ENCODE measurements around the gene NMUR1. TPM values are rescaled to one million over a fixed set of nuclear protein-coding genes. Genes with fewer than 3 reads are reported as not detected.
A peak's percentile ranks its signal among the peaks of the same experiment; 100 is the strongest.

The NMUR1 gene
- total and polyA plus RNA-seq, 2 donors from 2014 or later = 0.94 to 1.3 TPM

- Histone ChIP-seq H3K4me1 (ENCODE audit: control insufficient read depth in 2 of 3, insufficient read depth in 2 of 3, low read depth in 1 of 3, low read length in 3 of 3) (no peaks in the 10 kb centered on the region), H3K4me3 (ENCODE audit: low read length in 3 of 3) (no peak overlapping the region), H3K9ac (ENCODE audit: low read length in 3 of 3) (no peak overlapping the region), H3K27me3 (ENCODE audit: control insufficient read depth, insufficient read depth, low read length) (no peaks in the 10 kb centered on the region), H3K36me3 (ENCODE audit: control insufficient read depth in 2 of 3, insufficient read depth in 3 of 3, low read length in 3 of 3) (no peaks in the 10 kb centered on the region), H3K27ac (ENCODE audit: low read depth in 2 of 2, low read length in 2 of 2) (no peak overlapping the region), H3K9me3 (ENCODE audit: control insufficient read depth in 2 of 3, insufficient read depth in 1 of 3, low read length in 3 of 3) (no peaks in the 10 kb centered on the region)
- FAIRE-seq (no peak), DNase-seq (peak in 1 of 5 donors; percentile 59)
- intact Hi-C loops (cut with DNase I) = no loop called here
- TF ChIP-seq CTCF (IDR thresholded peaks at IDR 0.05; ENCODE audit: borderline replicate concordance, extremely low read depth, insufficient read depth) = no peak
These were observed 5.6 kb downstream of the NMUR1 start for GRCh38 chr2:231524477-231525247.

GRCh38 chr2:231523451-231524285, 6.6 kb downstream of the NMUR1 start:
- intact Hi-C loops (cut with DNase I) = no loop called here
- no peaks in the 10 kb centered on the region for H3K9me3 ChIP-seq (ENCODE audit: control insufficient read depth in 2 of 3, insufficient read depth in 1 of 3, low read length in 3 of 3)
- no peak overlapping the region for H3K27ac ChIP-seq (ENCODE audit: low read depth in 2 of 2, low read length in 2 of 2)
- DNase-seq (peak in 1 of 5 donors; percentile 45), FAIRE-seq (no peak)
- H3K4me1 ChIP-seq (ENCODE audit: control insufficient read depth in 2 of 3, insufficient read depth in 2 of 3, low read depth in 1 of 3, low read length in 3 of 3) = no peaks in the 10 kb centered on the region
- H3K36me3 ChIP-seq (ENCODE audit: control insufficient read depth in 2 of 3, insufficient read depth in 3 of 3, low read length in 3 of 3) = no peaks in the 10 kb centered on the region
- H3K27me3 ChIP-seq (ENCODE audit: control insufficient read depth, insufficient read depth, low read length) = no peaks in the 10 kb centered on the region
- TF ChIP-seq CTCF (IDR thresholded peaks at IDR 0.05; ENCODE audit: borderline replicate concordance, extremely low read depth, insufficient read depth) = no peak
- H3K9ac ChIP-seq (ENCODE audit: low read length in 3 of 3) = no peak overlapping the region
- H3K4me3 ChIP-seq (ENCODE audit: low read length in 3 of 3) = no peak overlapping the region

GRCh38 chr2:231522418-231523180, 7.6 kb downstream of the NMUR1 start:
- no peak overlapping the region for H3K27ac ChIP-seq (ENCODE audit: low read depth in 2 of 2, low read length in 2 of 2)
- DNase-seq (peak in 3 of 5 donors; percentile 60 to 81 (median 79)), FAIRE-seq (no peak)
- no peaks in the 10 kb centered on the region for H3K36me3 ChIP-seq (ENCODE audit: control insufficient read depth in 2 of 3, insufficient read depth in 3 of 3, low read length in 3 of 3)
- H3K4me3 ChIP-seq (ENCODE audit: low read length in 3 of 3) = no peak overlapping the region
- intact Hi-C loops (cut with DNase I) = no loop called here
- H3K27me3 ChIP-seq (ENCODE audit: control insufficient read depth, insufficient read depth, low read length) = no peaks in the 10 kb centered on the region
- TF ChIP-seq CTCF (IDR thresholded peaks at IDR 0.05; ENCODE audit: borderline replicate concordance, extremely low read depth, insufficient read depth) = no peak
- H3K9ac ChIP-seq (ENCODE audit: low read length in 3 of 3) = no peak overlapping the region
- H3K9me3 ChIP-seq (ENCODE audit: control insufficient read depth in 2 of 3, insufficient read depth in 1 of 3, low read length in 3 of 3) = no peaks in the 10 kb centered on the region
- no peaks in the 10 kb centered on the region for H3K4me1 ChIP-seq (ENCODE audit: control insufficient read depth in 2 of 3, insufficient read depth in 2 of 3, low read depth in 1 of 3, low read length in 3 of 3)

Data from kidney (tissue), 14 donors.